Measurements from ENCODE around the gene ZNF736.
"Not testable (repeated sequence)": the region's sequence is repeated elsewhere in the genome, so short reads cannot be mapped to it uniquely, and the experiment has no call there.

The ZNF736 gene

DNA sequence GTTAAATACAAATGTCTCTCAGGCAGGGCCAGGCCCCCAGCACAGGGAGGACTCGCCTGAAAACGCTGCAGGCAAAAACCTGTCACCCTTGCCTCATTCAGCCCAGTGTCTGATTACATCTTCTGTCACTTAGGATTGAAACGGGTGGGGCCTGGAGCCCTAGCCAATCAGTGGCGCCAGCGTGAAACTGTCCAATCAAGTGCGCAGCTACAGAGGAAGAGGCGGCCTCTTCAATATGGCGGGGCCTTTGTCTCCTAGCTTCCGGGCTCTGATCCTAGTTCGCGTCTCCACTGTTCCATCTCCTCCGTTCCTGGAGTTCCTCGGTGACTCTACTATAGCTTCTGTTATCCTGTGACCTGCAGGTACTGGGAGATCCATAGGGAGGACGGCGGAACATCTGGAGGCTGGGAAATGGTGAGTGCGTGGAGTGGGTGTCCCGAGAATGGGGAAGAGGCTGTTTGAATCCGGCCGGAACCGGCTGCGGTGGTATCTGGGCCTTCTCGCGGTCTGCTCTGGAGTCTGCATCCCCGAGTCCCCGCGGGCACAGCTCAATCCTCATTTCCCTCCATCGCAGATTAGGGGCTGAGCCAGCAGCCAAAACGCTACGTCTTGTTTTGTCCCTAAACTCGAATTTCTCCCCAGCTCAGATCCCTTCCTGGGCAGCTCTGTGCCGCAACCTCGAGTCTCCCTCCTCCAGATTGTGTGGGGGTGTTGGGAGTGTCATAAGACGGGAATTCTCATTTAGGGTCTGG lies at the start of gene ZNF736:
TSS of gene ZNF736 (plus strand) at position 222 of the 752 bp plus-strand sequence. CDS start at position 412, 190 bp downstream.
- peak; percentile 93 for DNase-seq

DNA sequence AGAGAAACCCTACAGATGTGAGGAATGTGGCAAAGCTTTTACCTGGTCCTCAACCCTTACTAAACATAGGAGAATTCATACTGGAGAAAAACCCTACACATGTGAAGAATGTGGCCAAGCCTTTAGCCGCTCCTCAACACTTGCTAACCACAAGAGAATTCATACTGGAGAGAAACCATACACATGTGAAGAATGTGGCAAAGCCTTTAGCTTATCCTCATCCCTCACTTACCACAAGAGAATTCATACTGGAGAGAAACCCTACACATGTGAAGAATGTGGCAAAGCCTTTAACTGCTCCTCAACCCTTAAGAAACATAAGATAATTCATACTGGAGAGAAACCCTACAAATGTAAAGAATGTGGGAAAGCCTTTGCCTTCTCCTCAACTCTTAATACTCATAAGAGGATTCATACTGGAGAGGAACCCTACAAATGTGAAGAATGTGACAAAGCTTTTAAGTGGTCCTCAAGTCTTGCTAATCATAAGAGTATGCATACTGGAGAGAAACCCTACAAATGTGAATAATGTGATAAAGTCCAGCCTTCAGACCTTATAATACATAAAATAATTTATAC lies 47.3 kb upstream of the ZNF736 start:
- no peak for DNase-seq

DNA sequence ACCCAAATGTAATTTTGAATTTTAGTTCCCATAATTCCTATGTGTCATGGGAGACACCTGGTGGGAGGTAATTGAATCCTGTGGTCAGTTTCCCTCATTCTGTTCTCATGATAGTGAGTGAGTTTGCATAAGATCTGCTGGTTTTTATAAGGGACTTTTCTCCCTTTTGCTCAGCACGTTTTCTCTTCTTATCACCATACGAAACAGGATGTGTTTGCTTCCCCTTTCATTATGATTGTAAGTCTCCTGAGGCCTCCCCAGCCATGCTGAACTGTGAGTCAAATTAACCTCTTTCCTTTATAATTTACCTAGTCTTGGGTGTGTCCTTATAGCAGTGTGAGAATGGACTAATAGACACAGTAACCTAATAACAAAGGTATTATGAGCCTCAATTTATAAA lies 36.1 kb upstream of the ZNF736 start:
- no peak for DNase-seq

DNA sequence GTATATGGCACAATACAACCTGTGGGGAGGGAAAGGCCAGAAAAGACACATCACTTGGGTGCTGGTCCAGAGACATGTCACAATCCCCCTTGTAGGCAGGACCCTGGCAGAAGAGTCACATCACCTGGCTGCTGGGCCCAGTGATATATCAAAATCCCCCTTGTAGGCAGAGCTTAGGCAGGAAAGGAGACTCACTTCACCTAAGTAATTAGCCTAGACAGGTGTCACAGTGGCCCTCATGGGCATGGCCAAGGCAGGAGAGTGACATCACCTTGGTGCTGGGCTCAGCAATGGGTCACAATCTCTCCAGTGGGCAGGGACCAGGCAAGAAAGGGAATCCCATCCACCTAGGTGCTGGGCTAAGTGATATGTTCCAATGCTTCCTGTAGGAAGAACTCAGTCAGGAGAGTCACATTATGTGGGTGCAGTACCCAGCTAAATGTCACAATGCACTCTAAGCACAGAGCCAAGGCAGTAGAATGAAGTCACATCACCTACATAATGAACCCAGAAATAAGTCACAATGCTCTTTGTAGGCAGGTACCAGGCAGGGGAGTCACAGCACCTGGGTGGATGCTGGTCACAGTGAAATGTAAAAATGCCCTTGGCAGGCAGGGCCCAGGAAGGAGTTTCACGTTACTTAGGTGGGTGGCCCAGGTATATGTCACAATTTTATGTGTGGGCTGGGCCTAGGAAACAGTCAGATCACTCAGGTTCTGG lies 18.9 kb upstream of the ZNF736 start:
- no peak for DNase-seq

DNA sequence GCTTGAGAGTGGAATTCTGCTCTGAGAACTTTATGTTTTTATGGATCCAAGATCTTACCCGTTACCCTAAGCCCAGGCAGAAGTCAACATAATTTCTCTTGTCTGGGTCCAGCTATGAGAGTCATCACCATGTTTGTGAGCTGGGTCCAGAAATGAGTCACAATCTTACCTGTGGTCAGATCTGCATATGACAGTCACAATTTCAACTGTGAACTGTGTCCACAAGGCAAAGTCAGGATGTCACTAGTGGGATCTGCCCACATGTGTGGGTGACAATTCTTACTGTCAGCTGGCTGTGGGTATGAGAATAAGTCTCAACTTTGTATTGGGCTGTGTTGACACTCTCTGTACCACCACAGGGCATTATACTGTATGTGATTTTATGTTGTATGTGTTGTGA lies 16.3 kb upstream of the ZNF736 start:
- not testable (repeated sequence) for DNase-seq

DNA sequence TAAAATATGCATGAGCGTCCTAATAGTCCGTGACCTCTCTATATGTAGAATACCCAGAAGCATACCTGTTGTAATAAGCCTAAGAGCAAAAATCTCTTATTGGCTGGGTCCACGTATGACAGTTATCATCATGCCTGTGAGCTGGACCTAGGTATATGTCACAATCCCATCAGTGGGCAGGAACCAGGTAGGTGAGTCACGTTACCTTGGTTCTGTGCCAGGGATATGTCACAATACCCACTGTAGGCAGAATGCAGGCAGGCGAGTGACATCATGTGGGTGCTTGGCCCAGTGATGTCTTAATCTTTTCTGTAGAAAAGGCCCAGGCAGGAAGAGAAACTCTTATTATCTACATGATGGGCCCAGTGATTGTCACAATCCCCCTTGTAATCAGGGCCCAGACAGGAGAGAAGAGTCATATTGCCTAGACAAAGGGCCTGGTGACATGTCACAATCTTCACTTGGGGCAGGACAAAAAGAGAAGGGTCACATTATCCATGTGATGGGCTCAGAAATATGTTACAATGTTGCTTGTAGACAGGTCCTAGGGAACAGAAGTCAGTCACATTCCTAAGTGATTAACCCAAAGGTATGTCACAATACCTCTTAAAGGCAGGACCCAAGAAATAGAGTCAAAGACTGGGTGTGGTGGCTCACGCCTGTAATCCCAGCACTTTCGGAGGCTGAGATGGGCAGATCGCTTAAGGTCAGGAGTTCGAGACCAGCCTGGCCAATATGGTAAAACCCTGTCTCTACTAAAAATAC lies 12.9 kb upstream of the ZNF736 start:
- DNase-seq: no peak

DNA sequence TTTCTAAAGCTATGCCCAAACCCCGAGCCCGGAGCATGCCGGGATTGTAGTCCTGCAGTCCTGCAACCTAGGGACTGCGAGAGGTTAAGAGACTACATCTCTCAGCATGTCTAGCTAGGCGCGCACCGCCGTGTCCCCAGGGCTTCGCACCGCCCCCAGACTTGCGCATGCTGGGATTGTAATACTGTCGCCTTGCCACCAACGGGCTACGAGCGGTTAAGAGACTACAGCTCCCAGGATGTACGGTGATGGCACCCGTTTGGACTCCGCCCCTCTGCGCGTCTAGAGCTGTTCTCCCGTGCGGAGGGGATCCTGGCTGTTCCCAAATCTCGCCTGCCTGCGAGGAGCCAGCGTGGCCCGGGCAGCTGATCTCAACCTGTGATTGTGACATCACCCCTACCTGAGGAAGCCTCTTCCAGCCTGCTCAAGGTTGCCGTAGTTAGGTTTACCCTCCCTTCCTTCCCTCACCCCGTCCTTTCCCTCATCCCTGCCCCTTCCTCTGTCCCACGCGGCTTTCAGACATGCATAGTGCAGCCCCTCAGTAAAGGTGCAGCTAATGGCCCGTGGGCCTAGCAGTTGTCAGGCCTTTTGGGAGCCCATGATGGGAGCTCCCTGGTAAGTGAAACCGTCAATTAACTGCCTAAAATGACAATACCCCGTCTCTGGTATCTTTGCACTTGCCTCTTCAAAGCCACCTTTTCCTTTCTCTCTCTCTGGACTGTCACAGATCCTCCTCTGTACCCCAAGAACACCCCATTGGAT lies 6.3 kb upstream of the ZNF736 start:
- DNase-seq: peak; percentile 98

DNA sequence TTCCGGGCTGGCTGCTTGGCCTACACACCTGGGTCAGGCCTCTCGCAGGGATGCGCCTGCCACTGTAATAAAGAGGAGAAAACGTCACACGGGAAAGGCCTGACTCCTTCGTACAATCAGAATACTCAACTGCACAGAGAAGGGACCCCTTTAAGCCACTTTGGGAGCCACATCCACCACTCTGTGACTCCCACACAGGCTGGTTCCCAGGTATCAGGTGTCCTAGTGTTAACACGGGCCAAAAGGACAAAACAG lies 5.8 kb upstream of the ZNF736 start:
- no peak for DNase-seq

DNA sequence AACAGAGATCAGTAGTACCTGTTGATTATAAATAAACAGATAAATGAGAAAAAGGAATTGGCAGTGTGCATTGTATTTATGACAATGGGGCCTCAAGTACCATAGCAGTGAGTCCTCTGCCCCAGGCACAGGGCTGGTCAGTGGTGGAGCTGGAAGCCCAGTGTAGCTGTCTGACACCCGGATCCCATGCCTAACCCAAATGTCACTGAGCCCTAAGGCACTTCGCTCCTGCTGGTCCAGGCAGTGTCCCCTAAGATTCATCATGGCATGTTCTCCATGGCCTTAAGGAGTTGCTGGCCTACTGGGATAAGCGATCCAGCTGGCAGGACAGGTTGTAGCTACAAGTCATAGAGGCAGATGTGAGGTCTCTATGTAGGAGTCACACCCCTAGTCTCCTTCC lies 3.3 kb upstream of the ZNF736 start:
- DNase-seq: no peak

DNA sequence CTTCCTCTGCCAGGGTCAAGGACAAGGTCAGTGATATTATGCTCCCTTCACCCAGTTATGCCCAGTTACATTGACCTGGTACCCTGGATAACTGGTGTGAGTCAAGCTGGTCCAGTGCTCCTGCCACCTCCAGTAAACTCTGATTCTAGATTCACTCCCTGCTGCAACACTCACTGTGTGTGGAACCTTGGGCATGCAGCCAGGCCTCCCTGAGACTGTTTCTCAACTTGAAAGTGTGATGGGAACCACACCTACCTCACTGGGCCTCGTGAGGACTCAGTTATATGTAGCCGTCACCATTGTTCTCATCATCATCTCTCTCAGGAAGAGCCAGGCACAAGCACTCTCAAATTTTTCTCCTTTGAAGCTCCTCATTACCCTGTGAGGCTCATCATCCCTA lies 935 bp upstream of the ZNF736 start:
- DNase-seq: no peak

DNA sequence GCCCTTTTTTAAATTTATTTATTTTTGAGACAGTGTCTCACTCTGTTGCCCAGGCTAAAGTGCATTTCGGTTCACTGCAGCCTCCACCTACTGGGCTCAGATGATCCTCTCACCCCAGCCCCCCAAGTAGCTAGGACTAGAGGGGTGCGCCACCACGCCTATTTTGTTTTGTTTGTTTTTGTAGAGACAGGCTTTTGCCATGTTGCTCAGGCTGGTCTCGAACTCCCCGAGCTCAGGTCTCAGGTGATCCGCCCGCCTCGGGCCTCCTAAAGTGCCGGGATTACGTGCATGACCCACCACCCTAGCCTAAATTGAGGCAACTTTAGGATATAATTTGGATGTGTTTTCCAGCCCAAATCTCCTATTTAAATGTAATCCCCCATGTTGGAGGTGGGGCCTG lies 805 bp downstream of the ZNF736 start:
- no peak for DNase-seq

DNA sequence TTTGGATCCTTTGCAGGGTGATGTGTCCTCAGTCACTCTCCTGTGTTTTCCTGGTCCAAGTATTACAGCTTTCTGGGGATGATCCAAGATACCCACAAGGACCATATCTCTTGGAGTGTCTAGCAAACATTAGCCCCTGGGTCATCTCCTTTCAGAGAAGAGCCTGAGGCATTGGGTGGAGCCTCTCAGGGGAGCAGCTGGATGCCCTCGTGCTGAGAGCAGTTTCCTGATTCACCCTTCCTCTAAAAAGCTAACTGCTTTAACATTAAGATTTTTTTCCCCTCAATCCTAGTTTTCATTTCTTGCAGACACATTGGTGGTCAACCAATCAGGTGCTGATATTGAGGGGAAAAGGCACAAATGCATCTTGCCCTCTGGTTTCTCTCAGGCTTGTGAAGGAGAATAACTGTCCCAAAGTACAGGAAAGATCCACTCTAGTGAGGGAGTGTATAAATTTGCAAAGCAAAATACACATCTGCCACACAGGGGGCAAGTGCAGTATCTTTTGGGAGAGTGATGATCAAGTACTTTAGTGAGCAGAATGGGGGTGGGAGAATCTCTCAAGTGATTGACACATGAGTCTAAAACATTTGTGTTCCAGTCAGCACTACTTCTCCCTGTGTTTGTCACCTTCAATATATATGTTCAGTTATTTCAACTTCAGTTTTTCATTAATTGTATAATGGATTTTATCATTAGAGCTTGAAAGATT lies 2.4 kb downstream of the ZNF736 start:
- DNase-seq: not testable (repeated sequence)

DNA sequence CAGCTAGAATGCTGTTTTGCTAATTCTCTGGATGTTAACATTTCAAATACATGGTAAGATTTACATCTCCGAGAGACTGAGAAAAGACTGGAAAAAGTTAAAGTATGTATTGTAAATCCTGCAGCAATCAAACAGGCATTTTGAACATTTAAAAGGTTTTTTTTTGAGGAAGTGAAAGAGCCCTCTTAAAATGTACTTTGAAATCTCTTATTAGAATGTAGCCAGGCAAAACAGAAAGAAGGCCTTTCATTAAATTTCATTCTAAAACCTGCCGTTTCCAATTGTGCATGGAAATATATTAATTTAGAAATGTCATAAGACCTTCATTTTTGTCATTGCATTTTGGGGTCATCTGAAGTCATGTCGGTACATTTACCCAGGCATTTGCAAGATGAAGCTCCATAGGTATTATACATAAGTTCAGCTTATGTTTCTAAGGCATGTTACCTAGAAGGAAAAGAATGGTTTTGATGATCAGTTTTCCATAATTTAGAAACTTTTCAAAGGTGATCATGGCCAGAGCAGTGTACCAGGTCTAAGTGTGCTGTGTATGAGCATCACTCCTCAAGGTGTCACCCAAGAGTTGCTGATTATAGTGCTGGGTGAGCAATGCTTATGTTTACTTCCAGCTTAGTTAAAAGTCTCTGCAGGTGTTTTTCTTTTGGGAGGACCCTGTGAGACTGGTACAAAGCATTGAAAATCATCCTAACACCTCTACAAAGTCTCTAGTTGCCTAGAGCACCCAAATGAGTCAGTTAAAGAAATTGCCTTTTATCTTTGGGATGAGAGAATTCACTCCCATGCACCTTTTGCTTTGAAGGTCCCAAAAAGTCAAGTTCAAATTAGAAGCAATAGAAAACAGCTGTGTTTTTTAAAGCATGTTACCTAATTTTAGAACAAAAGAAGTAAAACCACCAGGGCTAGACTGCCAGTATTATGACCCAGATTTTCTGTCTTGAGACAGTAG lies 7.1 kb downstream of the ZNF736 start:
- no peak for DNase-seq

DNA sequence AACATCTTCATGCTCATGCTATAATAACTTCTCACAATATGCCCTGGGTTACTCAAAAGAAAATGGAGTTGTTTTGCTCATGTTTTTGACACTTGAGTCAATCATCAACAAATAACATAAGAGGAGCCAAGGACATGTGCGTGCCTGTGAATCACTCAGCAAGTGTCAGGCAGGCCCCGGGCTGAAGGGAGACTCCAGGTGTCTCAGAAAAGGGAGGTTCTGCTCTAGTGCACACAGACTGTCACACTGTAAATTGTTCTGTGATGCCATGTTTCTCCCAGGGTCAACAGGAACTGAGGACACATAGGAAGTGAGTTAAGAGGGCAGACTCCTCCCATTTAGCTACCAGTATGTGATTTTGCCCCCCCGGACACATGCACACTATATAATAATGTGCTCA lies 10.4 kb downstream of the ZNF736 start:
- not testable (repeated sequence) for DNase-seq

DNA sequence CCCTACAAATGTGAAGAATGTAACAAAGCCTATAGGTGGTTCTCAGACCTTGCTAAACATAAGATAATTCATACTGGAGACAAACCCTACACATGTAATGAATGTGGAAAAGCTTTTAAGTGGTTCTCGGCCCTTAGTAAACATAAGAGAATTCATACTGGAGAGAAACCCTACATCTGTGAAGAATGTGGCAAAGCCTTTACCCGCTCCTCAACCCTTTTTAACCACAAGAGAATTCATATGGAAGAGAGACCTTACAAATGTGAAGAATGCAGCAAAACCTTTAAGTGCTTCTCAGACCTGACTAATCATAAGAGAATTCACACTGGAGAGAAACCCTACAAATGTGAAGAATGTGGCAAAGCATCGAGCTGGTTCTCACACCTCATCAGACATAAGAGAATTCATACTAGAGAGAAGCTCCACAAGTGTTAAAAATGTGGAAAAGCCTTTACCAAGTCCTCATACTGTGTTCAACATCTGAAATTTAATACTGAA lies 35.0 kb downstream of the ZNF736 start:
- not testable (repeated sequence) for DNase-seq

DNA sequence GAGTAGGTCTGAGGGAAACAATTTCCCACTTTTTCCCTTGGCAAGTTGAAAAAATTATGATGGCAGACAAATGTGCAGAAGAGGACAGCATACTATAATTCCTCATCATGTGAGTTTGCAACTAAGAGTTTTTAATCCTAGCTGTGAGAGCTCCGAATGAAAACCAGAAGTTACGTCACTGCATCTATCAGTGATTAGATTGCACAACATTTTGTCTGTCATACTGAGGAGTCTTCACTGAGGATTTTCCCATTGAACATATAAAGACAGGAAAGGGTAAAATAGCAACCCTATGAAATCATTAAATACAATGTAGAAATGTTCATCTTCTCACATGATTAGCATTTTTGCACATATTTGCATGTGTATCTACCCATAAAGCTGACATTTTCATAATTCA lies 45.8 kb downstream of the ZNF736 start:
- DNase-seq: no peak

DNA sequence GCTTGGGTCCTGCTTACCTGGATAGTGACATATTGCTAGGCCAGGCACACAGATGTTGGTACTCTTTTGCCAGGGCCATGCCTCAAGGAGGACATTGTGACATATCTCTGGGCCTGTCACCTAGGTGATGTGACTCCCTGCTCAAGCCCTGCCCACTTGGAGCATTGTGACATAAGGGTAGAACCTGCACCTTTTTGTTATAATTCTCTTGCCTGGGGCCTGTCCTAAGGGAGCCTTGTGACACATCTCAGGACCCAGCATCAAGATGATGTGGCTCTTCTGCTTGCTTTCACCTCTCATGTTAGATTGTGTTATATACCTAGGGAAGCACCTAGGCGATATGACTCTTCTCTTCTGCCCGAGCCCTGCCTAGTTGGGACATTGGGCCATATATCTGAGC lies 57.4 kb downstream of the ZNF736 start:
- no peak for DNase-seq

DNA sequence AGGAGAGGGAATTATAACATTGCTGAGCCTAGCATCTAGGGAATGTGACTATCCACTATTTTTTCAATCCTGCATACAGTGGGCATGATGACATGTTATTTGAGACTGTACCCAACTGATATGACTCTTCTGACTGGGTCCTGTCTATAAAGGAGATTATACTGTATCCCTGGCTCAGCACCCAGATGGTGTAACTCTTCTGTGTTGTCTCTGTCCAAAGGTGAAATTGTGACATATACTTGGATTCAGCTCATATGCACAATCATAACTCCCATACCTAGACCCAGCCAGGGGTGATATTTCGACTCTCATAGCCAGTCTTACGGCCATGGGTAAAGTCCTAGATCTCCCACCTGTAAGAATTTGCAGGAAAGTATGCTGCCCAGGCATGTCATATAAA lies 59.3 kb downstream of the ZNF736 start:
- no peak for DNase-seq

DNA sequence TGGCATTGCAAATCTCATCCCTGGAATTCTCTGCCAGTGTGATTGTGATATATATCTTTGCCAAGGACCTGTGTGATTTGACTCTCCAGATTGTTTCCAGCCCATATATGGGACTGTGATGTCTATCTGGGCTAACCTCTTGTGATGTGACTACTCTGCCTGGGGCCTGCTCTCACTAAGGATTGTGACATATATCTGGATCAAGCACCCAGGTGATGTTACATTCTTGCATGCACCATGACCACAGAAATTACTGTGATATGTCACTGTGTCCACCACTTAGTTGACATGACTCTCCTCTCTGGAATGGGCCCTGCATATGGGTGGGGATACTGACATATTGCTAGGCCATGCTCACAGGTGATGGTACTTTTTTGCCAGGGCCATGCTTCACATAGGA lies 86.6 kb downstream of the ZNF736 start:
- no peak for DNase-seq
